Stimulated activated CD4-positive, alpha-beta T cell treated with anti-CD3 and anti-CD28 coated beads, Interleukin-4, amount 100 ng/mL, for 24 hours (primary cell): ENCODE measurements around the gene RPS6KC1.

Experiments used
- DNase-seq: peaks from one replicate; pipeline ENCODE4 v3.0.0-alpha.2; 2020

Gene RPS6KC1

DNA sequence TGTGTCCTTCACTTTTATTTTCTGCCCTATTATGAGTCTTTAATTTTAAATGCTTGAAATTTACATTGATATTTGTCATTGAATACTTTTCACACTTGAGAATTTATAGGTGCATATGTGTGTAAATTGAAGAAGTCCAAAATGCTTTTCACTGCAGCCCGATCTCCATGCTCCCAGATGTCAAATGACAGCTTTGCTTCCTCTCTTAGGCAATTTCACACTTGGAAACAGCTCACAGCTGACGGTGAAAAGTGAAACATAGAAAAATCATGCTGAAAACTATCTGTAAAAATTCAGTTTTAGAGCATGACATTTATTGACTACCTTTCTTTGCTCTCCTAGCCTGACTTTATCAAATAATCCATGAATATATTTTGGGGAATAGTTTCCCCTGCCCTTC, 196.0 kb downstream of the RPS6KC1 start:
- DNase-seq, result no peak

DNA sequence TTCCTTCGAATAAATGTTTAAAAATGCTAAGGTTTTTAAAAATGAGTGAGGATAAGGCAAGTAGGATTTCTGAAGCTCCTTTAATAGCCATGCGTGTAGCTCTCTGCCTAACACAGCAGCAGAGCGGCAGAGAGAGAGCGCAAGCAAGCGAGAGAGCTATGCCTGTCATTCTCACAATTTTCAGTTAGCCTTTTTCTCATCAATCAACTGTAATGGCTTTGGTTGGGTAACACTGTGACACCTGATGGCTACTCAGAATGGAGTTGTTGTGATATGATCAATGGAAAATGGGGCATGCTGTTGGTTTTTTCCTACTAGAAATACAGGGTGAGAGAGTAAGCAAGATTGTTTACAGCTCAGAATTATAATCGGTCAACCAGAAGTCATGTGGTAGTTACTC, 198.4 kb downstream of the RPS6KC1 start:
- DNase-seq, result no peak

GRCh38 chr1:213250041-213250440, 199.0 kb downstream of the RPS6KC1 start:
- no peak for DNase-seq

GRCh38 chr1:213250446-213250845, 199.4 kb downstream of the RPS6KC1 start:
- no peak for DNase-seq

DNA sequence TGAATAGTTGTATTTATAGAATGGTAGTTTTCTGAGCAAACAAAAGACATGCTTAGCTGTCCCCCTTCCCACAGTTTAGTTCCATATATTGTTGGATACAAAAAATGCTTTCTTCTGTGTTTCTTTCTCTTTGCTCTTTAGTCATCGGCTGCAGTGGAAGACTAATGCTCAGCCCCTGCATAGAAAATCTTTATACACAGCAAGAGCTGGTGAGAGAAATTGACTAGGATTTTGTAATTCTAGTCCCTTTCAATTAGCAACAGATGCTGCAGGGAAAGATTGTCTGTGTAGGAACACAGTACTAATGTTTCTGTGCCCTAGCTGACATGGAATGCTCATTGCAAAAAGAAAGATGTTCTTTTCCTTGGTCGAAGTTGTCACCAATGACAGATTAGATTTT, 200.9 kb downstream of the RPS6KC1 start:
- DNase-seq, result no peak

DNA sequence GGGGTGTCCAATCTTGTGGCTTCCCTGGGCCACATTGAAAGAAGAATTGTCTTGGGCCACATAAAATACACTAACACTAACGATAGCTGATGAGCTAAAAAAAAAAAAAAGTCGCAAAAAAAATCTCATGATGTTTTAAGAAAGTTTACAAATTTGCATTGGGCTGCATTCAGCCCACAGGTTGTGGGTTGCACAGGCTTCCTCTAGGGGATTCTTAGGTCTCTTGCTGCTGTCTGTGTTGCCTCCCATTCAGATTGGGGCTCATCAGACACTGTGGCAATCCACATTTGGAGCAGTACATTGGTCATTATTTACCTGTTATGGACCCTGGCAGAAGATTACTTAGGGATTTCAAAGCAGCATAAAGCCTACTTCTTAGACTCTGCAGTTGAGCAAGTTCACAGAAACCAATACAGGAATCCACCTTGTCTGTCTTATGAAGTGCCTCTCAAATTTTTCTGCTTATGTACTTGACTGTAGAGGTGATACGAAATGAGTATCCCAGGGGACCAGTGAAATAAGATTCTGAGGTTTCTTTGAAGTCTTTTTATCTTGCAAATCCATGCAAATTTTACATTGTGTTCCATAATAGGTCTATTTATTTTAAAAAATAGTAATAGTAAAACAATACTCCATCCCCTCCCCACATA, 205.5 kb downstream of the RPS6KC1 start:
- DNase-seq, result no peak

- no peak for DNase-seq
Observed at GRCh38 chr1:213260311-213261075, 209.5 kb downstream of the RPS6KC1 start.

- no peak for DNase-seq
Observed at GRCh38 chr1:213264531-213264930, 213.5 kb downstream of the RPS6KC1 start.

DNA sequence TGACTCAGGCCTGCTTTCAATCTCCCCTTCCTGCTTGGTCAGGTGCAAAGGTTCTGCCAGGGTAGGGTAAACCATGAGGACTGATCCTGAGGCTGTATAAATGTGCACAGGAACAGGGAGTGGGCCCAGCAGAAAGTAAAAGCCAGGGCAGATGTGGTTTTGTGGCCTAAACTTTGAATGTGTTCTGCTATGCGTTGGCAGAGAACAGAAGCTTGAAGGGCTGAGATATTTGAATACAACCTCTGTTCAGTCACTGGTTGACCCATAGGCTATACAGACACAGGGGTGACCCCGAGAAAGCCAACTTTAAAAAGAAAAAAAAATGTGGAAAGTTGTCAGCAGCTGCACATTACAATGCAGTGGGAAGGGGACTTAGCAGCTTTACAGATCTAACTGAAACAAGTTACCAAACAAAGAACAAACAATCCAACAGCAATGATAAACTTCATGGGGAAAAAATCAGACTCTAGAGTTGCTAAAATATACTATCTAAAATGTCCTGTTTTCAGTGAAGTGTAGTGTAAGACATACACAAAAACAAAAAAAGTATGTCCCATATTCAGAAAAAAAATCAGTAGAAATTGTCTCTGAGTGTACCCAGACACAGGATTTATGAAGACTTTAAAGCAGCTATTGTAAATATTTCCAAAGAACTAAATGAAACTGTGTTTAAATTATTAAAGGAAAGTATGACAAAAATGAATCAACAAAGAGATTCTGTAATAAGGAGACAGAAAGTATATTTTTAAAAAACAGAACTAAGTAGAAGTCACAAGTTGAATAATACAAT, 216.1 kb downstream of the RPS6KC1 start:
- DNase-seq, result no peak

GRCh38 chr1:213268221-213268620, 217.2 kb downstream of the RPS6KC1 start:
- no peak for DNase-seq

GRCh38 chr1:213269829-213270228, 218.8 kb downstream of the RPS6KC1 start:
- no peak for DNase-seq

DNA sequence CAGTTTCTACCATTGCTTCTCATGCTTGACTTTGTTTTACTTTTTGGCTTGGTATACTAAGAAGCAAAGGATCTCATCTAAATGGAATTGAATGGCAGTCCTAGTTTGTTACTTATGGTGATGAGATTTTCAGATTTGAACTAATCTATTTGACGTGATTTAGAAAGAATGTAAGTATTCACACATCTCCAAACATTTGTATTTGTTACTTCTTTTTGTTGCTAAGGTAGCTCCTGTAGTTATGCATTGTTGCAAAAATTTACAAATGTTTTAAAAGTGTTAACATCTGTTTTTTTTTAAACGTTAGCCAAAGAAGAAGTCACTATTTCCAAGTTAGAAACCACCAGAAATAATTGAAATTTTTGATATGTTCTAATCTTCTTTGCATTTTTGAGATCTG, 222.5 kb downstream of the RPS6KC1 start:
- no peak for DNase-seq

DNA sequence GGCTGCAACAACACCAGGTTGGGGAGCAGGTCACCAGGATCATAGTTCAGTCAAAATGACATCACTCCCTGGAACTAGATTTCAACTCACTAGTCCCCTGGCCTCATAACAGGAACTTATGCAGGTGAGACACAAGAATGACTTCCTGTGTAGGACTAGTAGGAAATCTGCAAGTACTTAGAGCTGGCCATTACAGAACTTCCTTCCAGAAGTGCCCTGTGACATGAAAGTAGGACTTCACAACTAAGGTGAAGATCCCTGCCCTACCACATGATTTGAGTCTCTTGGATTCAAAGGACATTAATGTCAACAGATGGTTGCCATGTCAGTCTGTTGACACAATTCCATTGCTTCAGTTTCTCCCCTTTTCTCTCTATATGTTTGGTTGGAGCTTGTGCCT, 223.1 kb downstream of the RPS6KC1 start:
- DNase-seq, result no peak

DNA sequence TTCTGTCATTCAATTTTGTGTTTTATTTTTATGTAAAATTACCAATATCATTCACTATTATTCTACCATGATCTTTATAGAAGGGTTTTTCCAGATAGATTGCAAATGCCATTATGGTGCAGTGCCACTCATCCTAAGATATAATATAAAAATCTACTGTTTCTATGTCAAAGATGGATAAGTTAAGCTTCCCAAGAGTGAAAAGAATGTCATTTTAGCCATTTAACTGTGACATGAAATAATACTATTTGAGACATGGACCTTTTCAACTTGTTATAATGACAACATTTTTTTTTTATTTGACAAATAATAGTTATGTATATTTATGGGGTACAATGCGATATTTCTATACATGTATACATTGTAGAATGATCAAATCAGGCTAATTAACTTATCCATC, 224.3 kb downstream of the RPS6KC1 start:
- DNase-seq, result no peak

DNA sequence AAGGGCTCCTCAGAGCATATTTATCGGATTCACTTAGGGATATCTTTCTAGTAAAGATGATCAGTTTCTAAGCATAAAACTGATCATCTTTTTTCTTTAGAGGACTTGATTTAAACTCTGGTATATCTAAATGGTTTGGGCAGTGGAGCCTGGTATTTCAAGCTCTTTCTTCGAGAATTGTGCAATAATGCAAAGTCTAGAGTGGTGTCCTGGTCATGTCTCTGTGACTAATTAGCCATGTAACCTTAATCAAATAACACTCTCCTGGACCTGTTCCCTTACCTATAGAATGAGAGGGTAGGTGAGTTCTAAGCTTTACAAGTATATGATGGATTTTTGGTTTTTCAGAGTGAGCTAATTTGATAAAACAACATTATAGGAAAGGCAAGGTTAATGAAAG, 225.2 kb downstream of the RPS6KC1 start:
- DNase-seq, result no peak

DNA sequence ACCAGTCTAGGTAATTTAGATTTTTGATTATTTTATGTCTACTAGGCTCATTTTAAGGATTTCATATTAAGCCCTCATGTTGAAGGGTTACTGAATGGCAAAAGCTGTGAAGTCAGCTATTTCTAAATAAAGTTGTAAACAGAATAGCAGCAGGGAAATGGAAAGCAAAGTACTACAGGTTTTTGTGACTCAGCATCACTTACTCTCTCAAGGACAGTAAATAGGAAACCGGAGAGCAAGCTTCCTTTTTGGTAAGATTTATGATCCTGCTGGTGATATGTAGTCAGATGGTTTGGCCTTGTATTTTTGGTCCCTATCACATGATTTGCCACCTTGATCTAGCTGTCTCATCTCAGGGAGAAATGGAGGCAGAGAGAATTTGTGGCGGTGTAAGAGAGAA, 226.0 kb downstream of the RPS6KC1 start:
- DNase-seq, result no peak

GRCh38 chr1:213279410-213279809, 228.4 kb downstream of the RPS6KC1 start:
- no peak for DNase-seq

DNA sequence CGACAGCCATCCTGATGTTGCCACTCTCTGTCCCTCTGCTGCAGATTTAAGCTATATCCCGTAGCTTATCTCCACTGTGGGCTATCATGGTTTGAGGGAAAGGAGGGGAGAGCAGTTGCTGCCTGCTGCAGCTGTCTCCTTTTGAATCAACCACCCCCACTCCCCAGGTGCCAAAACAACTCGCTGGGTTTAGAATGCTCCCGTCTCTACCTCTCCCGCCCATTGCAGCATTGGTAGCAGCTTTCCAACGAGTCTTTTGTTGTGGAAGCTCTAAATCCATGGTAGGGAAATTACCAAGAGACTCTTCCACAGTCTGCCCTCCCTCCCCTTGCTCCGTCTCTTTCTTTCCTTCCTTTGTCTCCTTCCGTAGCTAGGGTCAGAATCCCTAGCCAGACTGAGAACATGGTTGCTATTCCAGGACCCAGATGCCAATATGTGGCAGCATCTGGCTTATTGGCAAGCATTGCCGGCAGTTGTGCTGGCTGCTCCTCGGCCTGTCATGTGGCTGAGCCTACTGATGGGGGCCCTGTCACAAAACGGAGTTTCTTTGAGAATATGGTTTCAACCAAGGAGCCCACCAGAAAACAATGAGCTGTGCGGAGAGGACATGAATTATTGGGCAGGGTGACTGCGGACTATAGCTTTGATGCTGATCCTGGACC, 230.7 kb downstream of the RPS6KC1 start:
- no peak for DNase-seq

DNA sequence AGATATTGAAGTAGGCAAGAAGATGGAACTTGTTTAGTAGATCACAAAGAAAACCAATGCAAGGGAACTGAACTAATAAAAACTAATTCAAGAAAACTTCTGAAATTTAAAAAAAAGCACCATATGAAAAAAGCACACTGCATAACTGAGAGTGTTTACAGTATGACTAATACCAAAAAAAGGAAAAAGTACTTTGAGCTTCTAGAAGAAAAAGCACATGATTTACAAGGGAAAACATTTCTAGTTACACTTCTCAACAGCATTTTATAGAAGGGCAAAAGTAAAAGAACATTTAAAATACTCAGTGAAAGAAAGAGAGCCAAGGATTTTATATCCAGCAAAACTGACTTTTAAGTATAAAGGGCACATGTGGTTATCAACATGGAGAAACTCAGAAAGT, 233.6 kb downstream of the RPS6KC1 start:
- DNase-seq, result no peak

DNA sequence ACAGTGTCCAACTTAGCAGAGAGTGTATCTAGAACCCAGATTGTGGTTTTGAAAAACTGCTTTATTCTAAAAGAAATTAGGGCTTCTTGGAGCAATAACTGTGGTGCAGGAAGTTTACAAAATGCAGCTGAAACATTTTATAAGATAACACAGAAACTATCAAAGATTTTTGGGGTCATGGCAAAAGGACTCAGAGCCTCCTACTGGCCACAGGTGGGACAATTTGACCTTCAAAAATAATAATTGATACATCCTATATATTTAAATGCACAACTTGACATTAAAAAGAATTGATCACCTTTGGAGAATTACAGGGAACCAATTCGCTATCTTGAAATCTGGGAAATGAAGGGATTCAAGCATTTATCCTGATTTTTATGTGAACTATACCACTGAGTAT, 235.2 kb downstream of the RPS6KC1 start:
- no peak for DNase-seq

- no peak for DNase-seq
Observed at GRCh38 chr1:213287987-213288386, 236.9 kb downstream of the RPS6KC1 start.

- DNase-seq, result no peak
Observed at GRCh38 chr1:213291526-213291925, 240.5 kb downstream of the RPS6KC1 start.

GRCh38 chr1:213292614-213293013, 241.6 kb downstream of the RPS6KC1 start:
- DNase-seq, result no peak
